ENCODE results near the gene GNAO1.

DNA sequence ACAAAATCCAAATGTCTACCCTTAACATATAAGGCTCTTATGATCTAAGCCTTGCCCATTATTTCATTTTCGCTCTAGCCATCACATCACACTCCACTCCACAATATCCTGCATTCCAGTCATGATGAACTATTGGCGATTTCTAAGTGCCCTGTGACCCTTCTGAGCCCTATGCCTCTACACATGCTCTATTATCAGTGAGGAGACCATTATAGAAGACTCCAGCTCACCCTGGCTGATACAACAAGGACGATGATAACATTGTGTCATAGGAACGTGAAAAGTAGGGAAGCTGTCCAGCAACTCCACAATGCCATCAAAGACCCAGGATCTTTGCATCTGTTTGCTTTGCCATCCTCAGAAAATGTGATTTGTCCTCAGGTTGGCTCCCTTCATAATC is 29.6 kb upstream of the GNAO1 start:
- TF ChIP-seq POLR2A (IDR thresholded peaks at IDR 0.05) = no peak
- TF ChIP-seq, protein P1, sequence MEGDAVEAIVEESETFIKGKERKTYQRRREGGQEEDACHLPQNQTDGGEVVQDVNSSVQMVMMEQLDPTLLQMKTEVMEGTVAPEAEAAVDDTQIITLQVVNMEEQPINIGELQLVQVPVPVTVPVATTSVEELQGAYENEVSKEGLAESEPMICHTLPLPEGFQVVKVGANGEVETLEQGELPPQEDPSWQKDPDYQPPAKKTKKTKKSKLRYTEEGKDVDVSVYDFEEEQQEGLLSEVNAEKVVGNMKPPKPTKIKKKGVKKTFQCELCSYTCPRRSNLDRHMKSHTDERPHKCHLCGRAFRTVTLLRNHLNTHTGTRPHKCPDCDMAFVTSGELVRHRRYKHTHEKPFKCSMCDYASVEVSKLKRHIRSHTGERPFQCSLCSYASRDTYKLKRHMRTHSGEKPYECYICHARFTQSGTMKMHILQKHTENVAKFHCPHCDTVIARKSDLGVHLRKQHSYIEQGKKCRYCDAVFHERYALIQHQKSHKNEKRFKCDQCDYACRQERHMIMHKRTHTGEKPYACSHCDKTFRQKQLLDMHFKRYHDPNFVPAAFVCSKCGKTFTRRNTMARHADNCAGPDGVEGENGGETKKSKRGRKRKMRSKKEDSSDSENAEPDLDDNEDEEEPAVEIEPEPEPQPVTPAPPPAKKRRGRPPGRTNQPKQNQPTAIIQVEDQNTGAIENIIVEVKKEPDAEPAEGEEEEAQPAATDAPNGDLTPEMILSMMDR (IDR thresholded peaks at IDR 0.05) = no peak

All from esophagus squamous epithelium (tissue), 4 donors.